ENCODE data around the gene KANK4.

Gene KANK4

GRCh38 chr1:62318756-62319544, at the start of gene KANK4:
KANK4 (minus strand) TSS chr1:62319434; CDS start chr1:62281564, 37,870 bp downstream.
- peaks cover 3% of the 10 kb centered on the region for H3K4me1 Mint-ChIP-seq (ENCODE audit: low read depth)
- H3K27me3 Mint-ChIP-seq: peaks cover 36% of the 10 kb centered on the region
- H3K4me3 Mint-ChIP-seq: no peak within 1 kb of the TSS
- no peak within 1 kb of the TSS for H3K27ac Mint-ChIP-seq
- no peaks in the 10 kb centered on the region for H3K9me3 Mint-ChIP-seq
- no peaks in the 10 kb centered on the region for H3K36me3 Mint-ChIP-seq (ENCODE audit: low read depth)

GRCh38 chr1:62368989-62369388, 49.8 kb upstream of the KANK4 start:
- Mint-ChIP-seq H3K4me3 (no peak overlapping the region), H3K27ac (no peak overlapping the region), H3K4me1 (ENCODE audit: low read depth) (no peaks in the 10 kb centered on the region), H3K27me3 (peaks cover 12% of the 10 kb centered on the region), H3K9me3 (no peaks in the 10 kb centered on the region), H3K36me3 (ENCODE audit: low read depth) (no peaks in the 10 kb centered on the region)

- H3K4me1 Mint-ChIP-seq (ENCODE audit: low read depth): no peaks in the 10 kb centered on the region
- H3K4me3 Mint-ChIP-seq: no peak overlapping the region
- no peaks in the 10 kb centered on the region for H3K9me3 Mint-ChIP-seq
- H3K27me3 Mint-ChIP-seq: peaks cover 12% of the 10 kb centered on the region
- H3K27ac Mint-ChIP-seq: no peak overlapping the region
- no peaks in the 10 kb centered on the region for H3K36me3 Mint-ChIP-seq (ENCODE audit: low read depth)
Observed at GRCh38 chr1:62367005-62367557, 47.8 kb upstream of the KANK4 start.

- H3K36me3 Mint-ChIP-seq (ENCODE audit: low read depth): no peaks in the 10 kb centered on the region
- no peak overlapping the region for H3K27ac Mint-ChIP-seq
- H3K9me3 Mint-ChIP-seq: no peaks in the 10 kb centered on the region
- H3K4me1 Mint-ChIP-seq (ENCODE audit: low read depth): no peaks in the 10 kb centered on the region
- no peak overlapping the region for H3K4me3 Mint-ChIP-seq
- H3K27me3 Mint-ChIP-seq: peaks cover 6% of the 10 kb centered on the region
Observed at GRCh38 chr1:62364721-62365120, 45.5 kb upstream of the KANK4 start.

GRCh38 chr1:62362926-62363325, 43.7 kb upstream of the KANK4 start:
- H3K27me3 Mint-ChIP-seq: no peaks in the 10 kb centered on the region
- no peaks in the 10 kb centered on the region for H3K4me1 Mint-ChIP-seq (ENCODE audit: low read depth)
- no peak overlapping the region for H3K4me3 Mint-ChIP-seq
- H3K36me3 Mint-ChIP-seq (ENCODE audit: low read depth): no peaks in the 10 kb centered on the region
- H3K27ac Mint-ChIP-seq: no peak overlapping the region
- no peaks in the 10 kb centered on the region for H3K9me3 Mint-ChIP-seq

- Mint-ChIP-seq H3K36me3 (ENCODE audit: low read depth) (no peaks in the 10 kb centered on the region), H3K27me3 (no peaks in the 10 kb centered on the region), H3K27ac (no peak overlapping the region), H3K9me3 (no peaks in the 10 kb centered on the region), H3K4me3 (no peak overlapping the region), H3K4me1 (ENCODE audit: low read depth) (no peaks in the 10 kb centered on the region)
Observed at GRCh38 chr1:62362061-62362917, 43.1 kb upstream of the KANK4 start.

GRCh38 chr1:62361431-62361830, 42.2 kb upstream of the KANK4 start:
- Mint-ChIP-seq H3K4me1 (ENCODE audit: low read depth) (peaks cover 5% of the 10 kb centered on the region), H3K27me3 (no peaks in the 10 kb centered on the region), H3K4me3 (no peak overlapping the region), H3K9me3 (no peaks in the 10 kb centered on the region), H3K36me3 (ENCODE audit: low read depth) (no peaks in the 10 kb centered on the region), H3K27ac (no peak overlapping the region)

- Mint-ChIP-seq H3K9me3 (no peaks in the 10 kb centered on the region), H3K4me1 (ENCODE audit: low read depth) (peaks cover 7% of the 10 kb centered on the region), H3K36me3 (ENCODE audit: low read depth) (no peaks in the 10 kb centered on the region), H3K4me3 (no peak overlapping the region), H3K27me3 (no peaks in the 10 kb centered on the region), H3K27ac (no peak overlapping the region)
Observed at GRCh38 chr1:62358665-62359373, 39.6 kb upstream of the KANK4 start.

GRCh38 chr1:62357916-62358315, 38.7 kb upstream of the KANK4 start:
- Mint-ChIP-seq H3K9me3 (no peaks in the 10 kb centered on the region), H3K4me1 (ENCODE audit: low read depth) (peaks cover 7% of the 10 kb centered on the region), H3K36me3 (ENCODE audit: low read depth) (no peaks in the 10 kb centered on the region), H3K4me3 (no peak overlapping the region), H3K27me3 (no peaks in the 10 kb centered on the region), H3K27ac (no peak overlapping the region)

GRCh38 chr1:62356257-62356835, 37.1 kb upstream of the KANK4 start:
- peaks cover 7% of the 10 kb centered on the region for H3K4me1 Mint-ChIP-seq (ENCODE audit: low read depth)
- H3K27me3 Mint-ChIP-seq: no peaks in the 10 kb centered on the region
- no peaks in the 10 kb centered on the region for H3K9me3 Mint-ChIP-seq
- no peak overlapping the region for H3K27ac Mint-ChIP-seq
- no peaks in the 10 kb centered on the region for H3K36me3 Mint-ChIP-seq (ENCODE audit: low read depth)
- H3K4me3 Mint-ChIP-seq: no peak overlapping the region

- no peak overlapping the region for H3K4me3 Mint-ChIP-seq
- H3K36me3 Mint-ChIP-seq (ENCODE audit: low read depth): no peaks in the 10 kb centered on the region
- no peaks in the 10 kb centered on the region for H3K9me3 Mint-ChIP-seq
- peaks cover 7% of the 10 kb centered on the region for H3K4me1 Mint-ChIP-seq (ENCODE audit: low read depth)
- no peaks in the 10 kb centered on the region for H3K27me3 Mint-ChIP-seq
- H3K27ac Mint-ChIP-seq: no peak overlapping the region
Observed at GRCh38 chr1:62355095-62355494, 35.9 kb upstream of the KANK4 start.

- Mint-ChIP-seq H3K27ac (no peak overlapping the region), H3K4me3 (no peak overlapping the region), H3K27me3 (no peaks in the 10 kb centered on the region), H3K4me1 (ENCODE audit: low read depth) (peaks cover 7% of the 10 kb centered on the region), H3K9me3 (no peaks in the 10 kb centered on the region), H3K36me3 (ENCODE audit: low read depth) (no peaks in the 10 kb centered on the region)
Observed at GRCh38 chr1:62353853-62354252, 34.6 kb upstream of the KANK4 start.

GRCh38 chr1:62352387-62352786, 33.2 kb upstream of the KANK4 start:
- Mint-ChIP-seq H3K27ac (no peak overlapping the region), H3K4me3 (no peak overlapping the region), H3K36me3 (ENCODE audit: low read depth) (no peaks in the 10 kb centered on the region), H3K9me3 (no peaks in the 10 kb centered on the region), H3K27me3 (no peaks in the 10 kb centered on the region), H3K4me1 (ENCODE audit: low read depth) (peaks cover 7% of the 10 kb centered on the region)

- Mint-ChIP-seq H3K9me3 (no peaks in the 10 kb centered on the region), H3K4me3 (no peak overlapping the region), H3K27ac (no peak overlapping the region), H3K4me1 (ENCODE audit: low read depth) (no peaks in the 10 kb centered on the region), H3K27me3 (no peaks in the 10 kb centered on the region), H3K36me3 (ENCODE audit: low read depth) (no peaks in the 10 kb centered on the region)
Observed at GRCh38 chr1:62349470-62350233, 30.4 kb upstream of the KANK4 start.
